Activated CD8-positive, alpha-beta memory T cell treated with anti-CD3 and anti-CD28 coated beads for 24 hours (primary cell): ENCODE data around the gene GALNT2.

Experiments
- DNase-seq: peaks from one replicate; pipeline ENCODE4 v3.0.0-alpha.2; 2020

Gene GALNT2

GRCh38 chr1:230117694-230118093 lies 50.7 kb downstream of the GALNT2 start:
- no peak for DNase-seq

GRCh38 chr1:230119340-230119739 lies 52.3 kb downstream of the GALNT2 start:
- no peak for DNase-seq

- DNase-seq = no peak
Measured at GRCh38 chr1:230120289-230120920, 53.4 kb downstream of the GALNT2 start.

GRCh38 chr1:230120921-230121381 lies 53.9 kb downstream of the GALNT2 start:
- no peak for DNase-seq

GRCh38 chr1:230121950-230122349 lies 54.9 kb downstream of the GALNT2 start:
- no peak for DNase-seq

- DNase-seq = no peak
Measured at GRCh38 chr1:230122366-230123279, 55.6 kb downstream of the GALNT2 start.

- no peak for DNase-seq
Measured at GRCh38 chr1:230123280-230124185, 56.5 kb downstream of the GALNT2 start.

- DNase-seq = no peak
Measured at GRCh38 chr1:230124186-230125128, 57.4 kb downstream of the GALNT2 start.

GRCh38 chr1:230125141-230125540 lies 58.1 kb downstream of the GALNT2 start:
- DNase-seq = no peak

- no peak for DNase-seq
Measured at GRCh38 chr1:230125640-230126528, 58.8 kb downstream of the GALNT2 start.

GRCh38 chr1:230126529-230127104 lies 59.6 kb downstream of the GALNT2 start:
- DNase-seq = no peak

GRCh38 chr1:230127105-230128054 lies 60.3 kb downstream of the GALNT2 start:
- DNase-seq = peak; percentile 73

- no peak for DNase-seq
Measured at GRCh38 chr1:230128569-230129285, 61.7 kb downstream of the GALNT2 start.

- DNase-seq = no peak
Measured at GRCh38 chr1:230129341-230129740, 62.3 kb downstream of the GALNT2 start.

- no peak for DNase-seq
Measured at GRCh38 chr1:230130172-230130944, 63.3 kb downstream of the GALNT2 start.

GRCh38 chr1:230131457-230131856 lies 64.4 kb downstream of the GALNT2 start:
- no peak for DNase-seq

GRCh38 chr1:230132758-230133157 lies 65.7 kb downstream of the GALNT2 start:
- DNase-seq = no peak

GRCh38 chr1:230135726-230136125 lies 68.7 kb downstream of the GALNT2 start:
- DNase-seq = no peak
